IMR-90 (cell line): ENCODE data around the gene SAPCD1.

Experiments used
- CEBPB ChIP-seq: IDR thresholded peaks from 2 replicates; pipeline ENCODE4 v1.6.1; 2012; ENCODE audit warnings: low read depth, low read length, improper control_type of control experiment
- CHD1 ChIP-seq: IDR thresholded peaks from 2 replicates; pipeline ENCODE4 v1.6.1; 2012; ENCODE audit warnings: low read depth, low read length, improper control_type of control experiment
- CTCF ChIP-seq: conservative IDR thresholded peaks from 2 replicates; pipeline ENCODE4 v1.5.1; 2012; ENCODE audit warnings: mild to moderate bottlenecking, low read depth, low read length, improper control_type of control experiment
- ELK1 ChIP-seq: fragments of 150-350 bp; IDR thresholded peaks from 2 replicates; pipeline ENCODE4 v1.6.1; 2016; ENCODE audit warnings: low read depth, mild to moderate bottlenecking, low read length, moderate library complexity, borderline replicate concordance
- MAFK ChIP-seq: IDR thresholded peaks from 2 replicates; pipeline ENCODE4 v1.6.1; 2012; ENCODE audit warnings: low read depth, low read length, improper control_type of control experiment
- POLR2A ChIP-seq: IDR thresholded peaks from 2 replicates; pipeline ENCODE4 v1.6.1; 2012; ENCODE audit warnings: mild to moderate bottlenecking, low read depth, low read length
- RAD21 ChIP-seq: IDR thresholded peaks from 2 replicates; pipeline ENCODE4 v1.6.1; 2012; ENCODE audit warnings: low read length, improper control_type of control experiment
- RCOR1 ChIP-seq: IDR thresholded peaks from 2 replicates; pipeline ENCODE4 v1.6.1; 2012; ENCODE audit warnings: mild to moderate bottlenecking, low read length, improper control_type of control experiment; ENCODE audit not compliant: insufficient replicate concordance
- RFX5 ChIP-seq: IDR thresholded peaks from 2 replicates; pipeline ENCODE4 v1.8.0; 2012; ENCODE audit warnings: low read depth, mild to moderate bottlenecking, low read length, moderate library complexity
- SMC3 ChIP-seq: fragments of 150-350 bp; IDR thresholded peaks from 2 replicates; pipeline ENCODE4 v1.6.1; 2016; ENCODE audit warnings: low read depth, mild to moderate bottlenecking, antibody characterized with exemption, low read length, moderate library complexity
- USF2 ChIP-seq: fragments of 150-350 bp; IDR thresholded peaks from 2 replicates; pipeline ENCODE4 v1.6.1; 2017; ENCODE audit warnings: mild to moderate bottlenecking, antibody characterized with exemption, low read length, low read depth

- TF ChIP-seq MAFK (no peak), CEBPB (no peak), CHD1 (no peak), CTCF (no peak), POLR2A (no peak), RFX5 (no peak), RAD21 (no peak), ELK1 (no peak), SMC3 (no peak), USF2 (no peak), RCOR1 (no peak)
These were observed 15.2 kb downstream of the SAPCD1 start for GRCh38 chr6:31777667-31778050.
